Loucy (cell line): ENCODE measurements around the gene PSMC6.
A peak's percentile ranks its signal among the peaks of the same experiment; 100 is the strongest.

Experiments
- H2AFZ ChIP-seq: fragments of 200-600 bp; sonication (generic); 2 replicates; pipeline ENCODE4 v1.6.0; 2016; ENCODE audit warnings: antibody characterized with exemption, mild to moderate bottlenecking, low read length, moderate library complexity
- H3F3A ChIP-seq: fragments of 200-600 bp; 2 replicates; pipeline ENCODE4 v1.6.0; 2016; ENCODE audit warnings: antibody characterized with exemption, low read depth, mild to moderate bottlenecking
- H3K27me3 ChIP-seq: fragments of 200-600 bp; sonication (generic); 2 replicates; pipeline ENCODE4 v1.6.1; 2014; ENCODE audit warnings: low read length, mild to moderate bottlenecking; ENCODE audit not compliant: insufficient read depth, poor library complexity, severe bottlenecking
- H3K36me3 ChIP-seq: fragments of 200-600 bp; sonication (generic); 2 replicates; pipeline ENCODE4 v1.6.1; 2016; ENCODE audit warnings: low read length; ENCODE audit not compliant: insufficient read depth
- H3K4me1 ChIP-seq: fragments of 200-600 bp; sonication (generic); 2 replicates; pipeline ENCODE4 v1.5.1; 2014; ENCODE audit warnings: low read length, mild to moderate bottlenecking; ENCODE audit not compliant: insufficient read depth, poor library complexity, severe bottlenecking
- H3K4me2 ChIP-seq: fragments of 200-600 bp; sonication (generic); 2 replicates; pipeline ENCODE4 v1.6.0; 2014; ENCODE audit warnings: antibody characterized with exemption, low read length, low read depth, mild to moderate bottlenecking; ENCODE audit not compliant: poor library complexity, severe bottlenecking
- H3K4me3 ChIP-seq: fragments of 200-600 bp; sonication (generic); 2 replicates; pipeline ENCODE4 v1.5.1; 2014; ENCODE audit warnings: low read length, mild to moderate bottlenecking, mixed read lengths; ENCODE audit not compliant: poor library complexity, severe bottlenecking
- H3K79me2 ChIP-seq: fragments of 200-600 bp; sonication (generic); 2 replicates; pipeline ENCODE4 v1.6.1; 2014; ENCODE audit warnings: low read length; ENCODE audit not compliant: insufficient read depth
- H3K9ac ChIP-seq: fragments of 200-600 bp; sonication (generic); 2 replicates; pipeline ENCODE4 v1.6.0; 2014; ENCODE audit warnings: mild to moderate bottlenecking, low read depth, low read length, moderate library complexity; ENCODE audit not compliant: poor library complexity, severe bottlenecking
- H3K9me2 ChIP-seq: fragments of 200-600 bp; sonication (generic); replicated peaks from 2 replicates; pipeline ENCODE4 v1.6.1; 2016; ENCODE audit warnings: low read depth, low read length, mixed read lengths
- H3K9me3 ChIP-seq: fragments of 200-600 bp; sonication (generic); 2 replicates; pipeline ENCODE4 v1.6.1; 2014; ENCODE audit warnings: mild to moderate bottlenecking, antibody characterized with exemption, low read length, low read depth; ENCODE audit not compliant: insufficient read depth
- H4K20me1 ChIP-seq: fragments of 200-600 bp; sonication (generic); 2 replicates; pipeline ENCODE4 v1.6.0; 2014; ENCODE audit warnings: antibody characterized with exemption, low read length, mild to moderate bottlenecking; ENCODE audit not compliant: insufficient read depth, poor library complexity, severe bottlenecking
- CTCF ChIP-seq: fragments of 200-600 bp; sonication (generic); conservative IDR thresholded peaks from 2 replicates; pipeline ENCODE4 v1.5.1; 2014; ENCODE audit warnings: mild to moderate bottlenecking, antibody characterized with exemption, low read length
- EZH2phosphoT487 ChIP-seq: fragments of 200-600 bp; IDR thresholded peaks from 2 replicates; pipeline ENCODE4 v1.6.1; 2018; ENCODE audit warnings: antibody characterized with exemption, mild to moderate bottlenecking, moderate library complexity, borderline replicate concordance

The PSMC6 gene

GRCh38 chr14:52694761-52695480, 12.1 kb upstream of the PSMC6 start:
- Histone ChIP-seq H3K27me3 (no peaks in the 10 kb centered on the region), H3K4me1 (peaks cover 39% of the 10 kb centered on the region), H3K9me3 (no peaks in the 10 kb centered on the region), H3K9me2 (no peaks in the 10 kb centered on the region), H3K4me3 (peak overlapping the region; percentile 82), H4K20me1 (peaks cover 46% of the 10 kb centered on the region), H3K4me2 (peak overlapping the region; percentile 86), H3K79me2 (peaks cover 59% of the 10 kb centered on the region), H3K9ac (peak overlapping the region; percentile 87), H3F3A (peaks cover 5% of the 10 kb centered on the region; the same call in 1 of the 2 replicates), H3K36me3 (no peaks in the 10 kb centered on the region), H2AFZ (peak overlapping the region; percentile 79)
- no peak for TF ChIP-seq CTCF
- TF ChIP-seq EZH2phosphoT487, result no peak

GRCh38 chr14:52695481-52696091, 11.4 kb upstream of the PSMC6 start, which contains the start of gene ERO1A:
Gene ERO1A, minus strand, starts transcription at chr14:52695558. Its CDS starts 77 bp downstream, at chr14:52695481.
- H2AFZ ChIP-seq, result peak within 1 kb of the TSS; percentile 79
- H3K4me3 ChIP-seq, result peak within 1 kb of the TSS; percentile 82
- H3K9me3 ChIP-seq, result no peaks in the 10 kb centered on the region
- H4K20me1 ChIP-seq, result peaks cover 39% of the 10 kb centered on the region
- H3K9ac ChIP-seq, result peak within 1 kb of the TSS; percentile 87
- TF ChIP-seq EZH2phosphoT487, result no peak
- TF ChIP-seq CTCF, result no peak
- H3K4me2 ChIP-seq, result peak within 1 kb of the TSS; percentile 86
- H3K9me2 ChIP-seq, result no peaks in the 10 kb centered on the region
- H3K36me3 ChIP-seq, result no peaks in the 10 kb centered on the region
- H3K4me1 ChIP-seq, result peaks cover 33% of the 10 kb centered on the region
- H3K27me3 ChIP-seq, result no peaks in the 10 kb centered on the region
- H3F3A ChIP-seq, result peaks cover 5% of the 10 kb centered on the region; the same call in 1 of the 2 replicates
- H3K79me2 ChIP-seq, result peaks cover 52% of the 10 kb centered on the region

GRCh38 chr14:52700701-52701172, 6.3 kb upstream of the PSMC6 start:
- H3K9me2 ChIP-seq, result no peaks in the 10 kb centered on the region
- H3K9me3 ChIP-seq, result no peaks in the 10 kb centered on the region
- H3K79me2 ChIP-seq, result peaks cover 4% of the 10 kb centered on the region; the same call in 1 of the 2 replicates
- no peaks in the 10 kb centered on the region for H3K36me3 ChIP-seq
- no peak overlapping the region for H2AFZ ChIP-seq
- no peaks in the 10 kb centered on the region for H3K4me1 ChIP-seq
- no peak overlapping the region for H3K4me2 ChIP-seq
- no peaks in the 10 kb centered on the region for H3F3A ChIP-seq
- TF ChIP-seq EZH2phosphoT487 (no peak), CTCF (no peak)
- H3K4me3 ChIP-seq, result no peak overlapping the region
- no peak overlapping the region for H3K9ac ChIP-seq
- H4K20me1 ChIP-seq, result no peaks in the 10 kb centered on the region
- H3K27me3 ChIP-seq, result no peaks in the 10 kb centered on the region
